ENCODE data around the gene PLP2.

DNA sequence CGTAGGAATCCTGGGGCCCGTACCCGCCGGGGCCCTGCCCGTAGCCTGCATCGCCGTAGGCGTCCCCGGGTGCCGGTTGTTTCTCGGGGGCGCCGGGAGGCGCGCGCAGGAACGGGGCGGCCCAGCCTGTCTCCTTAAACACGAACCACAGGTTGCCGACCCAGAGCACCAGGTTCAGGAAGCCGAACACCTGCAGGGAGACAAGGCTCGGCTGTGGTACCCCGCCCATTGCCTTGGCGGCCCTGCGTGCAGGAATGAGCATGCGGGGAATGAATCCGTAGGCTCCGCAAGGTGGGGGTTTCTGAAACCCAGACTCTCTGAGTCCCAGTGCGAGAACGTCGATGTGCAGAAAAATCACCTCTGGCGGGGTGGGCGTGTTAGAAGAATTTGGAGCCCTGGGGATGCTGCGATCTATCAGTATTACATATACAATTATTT is 19.9 kb downstream of the PLP2 start:
- TF ChIP-seq POLR2A (IDR thresholded peaks at IDR 0.05; ENCODE audit: low read depth, low read length) = no peak
- TF ChIP-seq POLR2AphosphoS5 (IDR thresholded peaks at IDR 0.05; ENCODE audit: low read depth, low read length) = no peak
